K562 (cell line): Measurements from ENCODE around the gene ARF1. TPM values are rescaled to one million over a fixed set of nuclear protein-coding genes. Genes with fewer than 3 reads are reported as not detected.

Experiments
- ATAC-seq: fragments of 200-7000 bp; cut with Tn5 transposase; 3 replicates; pipeline ENCODE4 v1.9.1; 2020; ENCODE audit warnings: moderate library complexity
- BruUV-seq: library from RNA; stranded (reverse); fragments of 400-500 nt; replicated peaks from 2 replicates; lab custom pipeline; 2021; lab: Mats Ljungman, UMichigan
- CTCF ChIA-PET: fragments of 300-600 bp; formaldehyde crosslinking; extraction: SDS; loops from one replicate; lab custom pipeline; 2021; ENCODE audit warnings: low intra/inter-chr PET ratio; lab: Yijun Ruan, JAX
- POLR2A ChIA-PET: fragments of 300-600, 350-650 bp; sonication (Branson Sonifier 250); formaldehyde crosslinking; extraction: SDS; loops from one replicate; lab custom pipeline; 2021; ENCODE audit warnings: antibody characterized with exemption, inconsistent platforms; lab: Yijun Ruan, JAX
- DNase-seq, 4 experiments: peaks; one replicate each; pipeline versions ENCODE4 v3.0.0 to v3.0.0-alpha.2; 2011 to 2018; ENCODE audit warnings: low spot score in 3 of 4, mixed read lengths in 3 of 4; ENCODE audit errors: extremely low read depth in 1 of 4
- FAIRE-seq: peaks from 2 replicates; lab custom pipeline; 2011; peaks lifted over from hg19 to GRCh38; lab: Jason Lieb, UNC
- H2AFZ ChIP-seq: 2 replicates; pipeline ENCODE4 v1.6.0; 2011; ENCODE audit warnings: low read depth, low read length, control low read depth, inconsistent platforms
- H3K27ac ChIP-seq: fragments of 200-600 bp; 3 replicates; pipeline ENCODE4 v1.8.0; 2011; ENCODE audit warnings: low read depth, mild to moderate bottlenecking, control low read depth, inconsistent platforms, low read length, moderate library complexity, mixed read lengths; ENCODE audit errors: extremely low read depth
- H3K27me3 ChIP-seq, 2 experiments: fragments of 300-600 bp in 1 of 2; 2 replicates in 1 of 2; 3 replicates in 1 of 2; pipeline versions ENCODE4 v1.6.0 to v1.8.0; 2011; ENCODE audit warnings: inconsistent platforms in 2 of 2, low read length in 2 of 2, mild to moderate bottlenecking in 1 of 2, mixed read lengths in 1 of 2, moderate library complexity in 1 of 2; ENCODE audit not compliant: control insufficient read depth in 2 of 2, insufficient read depth in 2 of 2
- H3K36me3 ChIP-seq: fragments of 300-600 bp; 3 replicates; pipeline ENCODE4 v1.8.0; 2011; ENCODE audit warnings: mild to moderate bottlenecking, low read length, inconsistent platforms; ENCODE audit not compliant: control insufficient read depth, insufficient read depth
- H3K4me1 ChIP-seq, 2 experiments: fragments of 200-600 bp in 1 of 2; replicated peaks in 1 of 2; 2 replicates in 1 of 2; 3 replicates in 1 of 2; pipeline versions ENCODE4 v1.5.1 to v1.8.0; 2011; ENCODE audit warnings: inconsistent platforms in 2 of 2, low read length in 2 of 2, mild to moderate bottlenecking in 1 of 2, mixed read lengths in 1 of 2, moderate library complexity in 1 of 2; ENCODE audit not compliant: control insufficient read depth in 2 of 2, insufficient read depth in 2 of 2
- H3K4me2 ChIP-seq: 2 replicates; pipeline ENCODE4 v1.6.1; 2011; ENCODE audit warnings: low read length, control low read depth, inconsistent platforms, mixed read lengths; ENCODE audit not compliant: insufficient read depth
- H3K4me3 ChIP-seq: fragments of 200-600 bp; sonication (generic), shearing (Covaris generic); 2 replicates; pipeline ENCODE4 v1.5.1; 2016; ENCODE audit warnings: control low read depth, inconsistent platforms
- H3K79me2 ChIP-seq: fragments of 200-600 bp; 3 replicates; pipeline ENCODE4 v1.8.0; 2011; ENCODE audit warnings: low read length, inconsistent platforms; ENCODE audit not compliant: control insufficient read depth, insufficient read depth
- H3K9ac ChIP-seq, 2 experiments: 2 replicates each; pipeline versions ENCODE4 v1.6.0 to v1.6.1; 2011; ENCODE audit warnings: low read depth in 2 of 2, low read length in 2 of 2, control low read depth in 1 of 2, inconsistent platforms in 1 of 2, mild to moderate bottlenecking in 1 of 2, mixed read lengths in 1 of 2; ENCODE audit not compliant: insufficient read depth in 1 of 2
- H3K9me1 ChIP-seq: one replicate; pipeline ENCODE4 v1.6.0; 2011; ENCODE audit warnings: inconsistent platforms, mild to moderate bottlenecking, low read length, moderate library complexity; ENCODE audit not compliant: control insufficient read depth, insufficient read depth
- H3K9me3 ChIP-seq: replicated peaks from 2 replicates; pipeline ENCODE4 v1.5.1; 2011; ENCODE audit warnings: low read depth, low read length, inconsistent platforms; ENCODE audit not compliant: control insufficient read depth, insufficient read depth
- H4K20me1 ChIP-seq: replicated peaks from 2 replicates; pipeline ENCODE4 v1.6.1; 2011; ENCODE audit warnings: low read length, inconsistent platforms, mixed read lengths; ENCODE audit not compliant: control insufficient read depth, insufficient read depth
- DIDO1 ChIP-seq: fragments of 450-650 bp; IDR thresholded peaks from 2 replicates; pipeline ENCODE4 v1.6.1; 2016; ENCODE audit warnings: low read depth, missing biosample characterization, missing genetic modification characterization
- ELF1 ChIP-seq: fragments of 200-800 bp; sonication (Bioruptor generic); IDR thresholded peaks from 2 replicates; pipeline ENCODE4 v1.6.1; 2016; ENCODE audit warnings: missing genetic modification characterization, missing compliant biosample characterization
- GABPA ChIP-seq: fragments of 200-800 bp; sonication (Bioruptor generic); conservative IDR thresholded peaks from 2 replicates; pipeline ENCODE4 v1.6.1; 2016; ENCODE audit warnings: low read depth, missing genetic modification characterization, missing compliant biosample characterization
- MCM2 ChIP-seq: fragments of 450-650 bp; IDR thresholded peaks from 2 replicates; pipeline ENCODE4 v1.6.1; 2017; ENCODE audit warnings: low read depth, mild to moderate bottlenecking
- NBN ChIP-seq: fragments of 450-650 bp; IDR thresholded peaks from 2 replicates; pipeline ENCODE4 v1.6.1; 2016; ENCODE audit warnings: low read depth, mild to moderate bottlenecking
- NFYB ChIP-seq: IDR thresholded peaks from 2 replicates; pipeline ENCODE4 v1.6.1; 2011; ENCODE audit warnings: mild to moderate bottlenecking, moderate library complexity; ENCODE audit not compliant: insufficient read length; ENCODE audit errors: extremely low read depth
- RBM39 ChIP-seq: fragments of 200-400 bp; formaldehyde crosslinking; optimal IDR thresholded peaks from 2 replicates; pipeline ENCODE3; 2018; ENCODE audit warnings: low read depth, low read length
- ZNF644 ChIP-seq: fragments of 200-800 bp; sonication (Bioruptor generic); IDR thresholded peaks from 2 replicates; pipeline ENCODE4 v1.6.1; 2016; ENCODE audit warnings: low read depth, missing genetic modification characterization, missing compliant biosample characterization
- WGBS: fragments of 100-300 bp; shearing (Covaris generic); methylation state at CpG from one replicate; pipeline ENCODE4 v1.1.6; 2016; ENCODE audit warnings: low coverage, mixed read lengths; ENCODE audit not compliant: insufficient coverage; ENCODE audit errors: missing lambda C conversion rate; 5-methylcytosine and 5-hydroxymethylcytosine counted together
- in situ Hi-C: fragments of 300-500 bp; cut with MboI; formaldehyde crosslinking; loops from 4 replicates; pipeline ENCODE4 v1.15.0; 2018; ENCODE audit warnings: inconsistent platforms, mixed read lengths
- intact Hi-C: fragments of 100-400 bp; cut with micrococcal nuclease; formaldehyde crosslinking; loops from 2 replicates; pipeline ENCODE4 v1.14.2; 2022
- polyA plus RNA-seq, 8 experiments: library from polyadenylated mRNA; depleted of rRNA in 4 of 8; stranded (reverse) in 5 of 8; unstranded in 3 of 8; fragments of >200 nt; fragmentation: Nextera tagmentation in 2 of 8; fragmentation: Illumina TruSeq in 1 of 8; extraction: Ambion mirVana in 2 of 8; extraction: Trizol in 1 of 8; gene quantifications; 2 replicates each; pipeline versions ENCODE4 v1.2.1 to v1.2.3, GENCODE V29; 2011 to 2014; ENCODE audit warnings: inconsistent platforms in 1 of 8, missing spikeins in 1 of 8
- total RNA-seq, 7 experiments: library from RNA; depleted of rRNA in 6 of 7; stranded (reverse); fragments of >200 nt in 6 of 7; fragmentation: Illumina TruSeq in 2 of 7; extraction: Trizol in 2 of 7; gene quantifications; 2 replicates each; pipeline versions ENCODE4 v1.2.1 to v1.2.3, GENCODE V29; 2011 to 2021; ENCODE audit warnings: low replicate concordance in 1 of 7
- TF ChIP-seq, protein P1 (sequence below): sonication (generic); formaldehyde crosslinking; IDR thresholded peaks from 2 replicates; pipeline ENCODE4 v1.8.0; 2023; ENCODE audit warnings: mild to moderate bottlenecking, missing genetic modification reagents
- TF ChIP-seq, protein P2 (sequence below): fragments of 150-350 bp; conservative IDR thresholded peaks from 2 replicates; pipeline ENCODE4 v1.6.1; 2014; ENCODE audit warnings: low read length
- TF ChIP-seq, protein P3 (sequence below): IDR thresholded peaks from 2 replicates; pipeline ENCODE4 v1.6.1; 2012; ENCODE audit warnings: low read depth, low read length, improper control_type of control experiment, borderline replicate concordance

ARF1 gene
- total and polyA plus RNA-seq, 9 of the 15 experiments (the other 6 are each of a cell fraction or from before 2014, with no cell fraction given) = 69.8 to 593 (median 325) TPM

DNA sequence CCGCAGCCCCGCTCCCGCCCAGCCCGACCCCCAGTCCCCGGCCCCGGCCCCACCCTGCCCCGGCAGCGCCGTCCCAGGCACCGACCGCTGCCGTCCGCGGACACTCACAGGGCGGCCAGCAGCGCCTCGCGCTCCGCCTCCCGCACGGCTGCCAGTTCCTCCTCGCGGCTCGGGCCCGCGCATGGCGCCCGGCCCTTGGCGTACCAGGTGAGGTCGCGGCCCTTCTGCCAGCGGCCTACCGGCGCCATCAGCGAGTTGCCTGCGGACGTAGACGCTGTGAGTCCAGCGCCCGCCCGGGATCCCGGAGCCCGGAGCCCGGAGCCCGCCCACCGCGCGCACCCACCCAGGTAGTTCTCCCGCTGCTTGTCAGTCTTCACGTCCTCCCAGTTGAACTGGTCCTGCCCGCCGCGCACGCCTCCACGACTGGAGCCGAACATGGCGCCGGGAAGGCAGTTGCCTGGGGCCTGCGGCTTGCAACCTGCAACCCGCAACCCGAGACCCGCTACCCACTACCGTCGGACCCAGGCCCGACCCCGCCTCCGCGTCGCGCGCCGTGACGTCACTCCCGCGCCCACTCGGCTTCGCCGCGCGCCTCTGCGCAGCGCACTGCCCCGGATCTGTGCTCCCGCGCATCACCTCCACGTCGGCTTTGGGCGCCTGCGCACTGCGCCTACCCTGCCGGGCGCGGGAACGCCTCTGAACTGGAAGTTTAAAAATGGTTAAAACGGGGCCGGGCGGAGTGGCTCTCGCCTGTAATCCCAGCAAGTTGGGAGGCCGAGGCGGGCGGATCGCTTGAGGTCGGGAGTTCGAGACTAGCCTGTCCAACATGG lies 20.5 kb downstream of the ARF1 start, which contains the start of gene C1orf35:
Gene C1orf35, minus strand, starts transcription at position 535 of the 830 bp plus-strand sequence. Its CDS starts 98 bp downstream, at position 437.
- Histone ChIP-seq H3K36me3 (peaks cover 64% of the 10 kb centered on the region; the same call in 2 of the 3 replicates), H4K20me1 (peaks cover 26% of the 10 kb centered on the region), H3K79me2 (peaks cover 46% of the 10 kb centered on the region), H3K9ac (peak within 1 kb of the TSS; percentile 87 to 98), H3K9me1 (peaks cover 3% of the 10 kb centered on the region), H3K9me3 (peaks cover 5% of the 10 kb centered on the region; the same call in 1 of the 2 replicates), H3K4me2 (peak within 1 kb of the TSS; percentile 94), H3K4me3 (peak within 1 kb of the TSS; percentile 100), H3K27ac (peak within 1 kb of the TSS; percentile 87), H2AFZ (peak within 1 kb of the TSS; percentile 99), H3K27me3 (no peaks in the 10 kb centered on the region), H3K4me1 (peaks cover 16 to 61% of the 10 kb centered on the region in 2 experiments)
- ChIA-PET POLR2A (interaction anchor here (0.5 to 1.6 kb wide), 4 partner anchors 8 to 1530 kb away, joined by 3 to 7 read pairs (median 4); no protein-coding TSS in a partner anchor), CTCF (interaction anchor here (0.7 kb wide), 2 partner anchors 20 to 90 kb away, joined by 3 to 4 read pairs; no protein-coding TSS in a partner anchor)
- in situ Hi-C loops = no loop called here
- under 1% methylated on average over 82 of the region's 104 CpGs for WGBS
- peak; percentile 85 for ATAC-seq
- TSS peak; percentile 46 for BruUV-seq
- DNase-seq = peak; percentile 95 to 99 (median 98)
- FAIRE-seq = peak; percentile 93
- intact Hi-C loops = no loop called here
- TF ChIP-seq NFYB (no peak), GABPA (tag) (peak; percentile 38; the same call in 1 of the 2 replicates), RBM39 (no peak), ELF1 (no peak), ZNF644 (tag) (no peak), NBN (peak; percentile 98), DIDO1 (tag) (peak; percentile 88; the same call in 1 of the 2 replicates), MCM2 (no peak)
- TF ChIP-seq, protein P1, sequence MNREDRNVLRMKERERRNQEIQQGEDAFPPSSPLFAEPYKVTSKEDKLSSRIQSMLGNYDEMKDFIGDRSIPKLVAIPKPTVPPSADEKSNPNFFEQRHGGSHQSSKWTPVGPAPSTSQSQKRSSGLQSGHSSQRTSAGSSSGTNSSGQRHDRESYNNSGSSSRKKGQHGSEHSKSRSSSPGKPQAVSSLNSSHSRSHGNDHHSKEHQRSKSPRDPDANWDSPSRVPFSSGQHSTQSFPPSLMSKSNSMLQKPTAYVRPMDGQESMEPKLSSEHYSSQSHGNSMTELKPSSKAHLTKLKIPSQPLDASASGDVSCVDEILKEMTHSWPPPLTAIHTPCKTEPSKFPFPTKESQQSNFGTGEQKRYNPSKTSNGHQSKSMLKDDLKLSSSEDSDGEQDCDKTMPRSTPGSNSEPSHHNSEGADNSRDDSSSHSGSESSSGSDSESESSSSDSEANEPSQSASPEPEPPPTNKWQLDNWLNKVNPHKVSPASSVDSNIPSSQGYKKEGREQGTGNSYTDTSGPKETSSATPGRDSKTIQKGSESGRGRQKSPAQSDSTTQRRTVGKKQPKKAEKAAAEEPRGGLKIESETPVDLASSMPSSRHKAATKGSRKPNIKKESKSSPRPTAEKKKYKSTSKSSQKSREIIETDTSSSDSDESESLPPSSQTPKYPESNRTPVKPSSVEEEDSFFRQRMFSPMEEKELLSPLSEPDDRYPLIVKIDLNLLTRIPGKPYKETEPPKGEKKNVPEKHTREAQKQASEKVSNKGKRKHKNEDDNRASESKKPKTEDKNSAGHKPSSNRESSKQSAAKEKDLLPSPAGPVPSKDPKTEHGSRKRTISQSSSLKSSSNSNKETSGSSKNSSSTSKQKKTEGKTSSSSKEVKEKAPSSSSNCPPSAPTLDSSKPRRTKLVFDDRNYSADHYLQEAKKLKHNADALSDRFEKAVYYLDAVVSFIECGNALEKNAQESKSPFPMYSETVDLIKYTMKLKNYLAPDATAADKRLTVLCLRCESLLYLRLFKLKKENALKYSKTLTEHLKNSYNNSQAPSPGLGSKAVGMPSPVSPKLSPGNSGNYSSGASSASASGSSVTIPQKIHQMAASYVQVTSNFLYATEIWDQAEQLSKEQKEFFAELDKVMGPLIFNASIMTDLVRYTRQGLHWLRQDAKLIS = peak; percentile 58; the same call in 1 of the 2 replicates
- TF ChIP-seq, protein P2, sequence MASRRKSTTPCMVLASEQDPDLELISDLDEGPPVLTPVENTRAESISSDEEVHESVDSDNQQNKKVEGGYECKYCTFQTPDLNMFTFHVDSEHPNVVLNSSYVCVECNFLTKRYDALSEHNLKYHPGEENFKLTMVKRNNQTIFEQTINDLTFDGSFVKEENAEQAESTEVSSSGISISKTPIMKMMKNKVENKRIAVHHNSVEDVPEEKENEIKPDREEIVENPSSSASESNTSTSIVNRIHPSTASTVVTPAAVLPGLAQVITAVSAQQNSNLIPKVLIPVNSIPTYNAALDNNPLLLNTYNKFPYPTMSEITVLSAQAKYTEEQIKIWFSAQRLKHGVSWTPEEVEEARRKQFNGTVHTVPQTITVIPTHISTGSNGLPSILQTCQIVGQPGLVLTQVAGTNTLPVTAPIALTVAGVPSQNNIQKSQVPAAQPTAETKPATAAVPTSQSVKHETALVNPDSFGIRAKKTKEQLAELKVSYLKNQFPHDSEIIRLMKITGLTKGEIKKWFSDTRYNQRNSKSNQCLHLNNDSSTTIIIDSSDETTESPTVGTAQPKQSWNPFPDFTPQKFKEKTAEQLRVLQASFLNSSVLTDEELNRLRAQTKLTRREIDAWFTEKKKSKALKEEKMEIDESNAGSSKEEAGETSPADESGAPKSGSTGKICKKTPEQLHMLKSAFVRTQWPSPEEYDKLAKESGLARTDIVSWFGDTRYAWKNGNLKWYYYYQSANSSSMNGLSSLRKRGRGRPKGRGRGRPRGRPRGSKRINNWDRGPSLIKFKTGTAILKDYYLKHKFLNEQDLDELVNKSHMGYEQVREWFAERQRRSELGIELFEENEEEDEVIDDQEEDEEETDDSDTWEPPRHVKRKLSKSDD = peak; percentile 23; the same call in 1 of the 2 replicates
- TF ChIP-seq, protein P3, sequence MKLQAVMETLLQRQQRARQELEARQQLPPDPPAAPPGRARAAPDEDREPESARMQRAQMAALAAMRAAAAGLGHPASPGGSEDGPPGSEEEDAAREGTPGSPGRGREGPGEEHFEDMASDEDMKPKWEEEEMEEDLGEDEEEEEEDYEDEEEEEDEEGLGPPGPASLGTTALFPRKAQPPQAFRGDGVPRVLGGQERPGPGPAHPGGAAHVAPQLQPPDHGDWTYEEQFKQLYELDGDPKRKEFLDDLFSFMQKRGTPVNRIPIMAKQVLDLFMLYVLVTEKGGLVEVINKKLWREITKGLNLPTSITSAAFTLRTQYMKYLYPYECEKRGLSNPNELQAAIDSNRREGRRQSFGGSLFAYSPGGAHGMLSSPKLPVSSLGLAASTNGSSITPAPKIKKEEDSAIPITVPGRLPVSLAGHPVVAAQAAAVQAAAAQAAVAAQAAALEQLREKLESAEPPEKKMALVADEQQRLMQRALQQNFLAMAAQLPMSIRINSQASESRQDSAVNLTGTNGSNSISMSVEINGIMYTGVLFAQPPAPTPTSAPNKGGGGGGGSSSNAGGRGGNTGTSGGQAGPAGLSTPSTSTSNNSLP = no peak
